ENCODE results near the gene TNS2.

- TF ChIP-seq POLR2A (IDR thresholded peaks at IDR 0.05) (no peak), CTCF (IDR thresholded peaks at IDR 0.05) (no peak)
These were observed 15.4 kb upstream of the TNS2 start for GRCh38 chr12:53034459-53034858.
